Measurements from ENCODE around the gene ZBTB17. TPM values are rescaled to one million over a fixed set of nuclear protein-coding genes. Genes with fewer than 3 reads are reported as not detected.

ZBTB17 gene
- total and polyA plus RNA-seq, 5 donors: 22.1 to 27.0 (median 23.5) TPM

DNA sequence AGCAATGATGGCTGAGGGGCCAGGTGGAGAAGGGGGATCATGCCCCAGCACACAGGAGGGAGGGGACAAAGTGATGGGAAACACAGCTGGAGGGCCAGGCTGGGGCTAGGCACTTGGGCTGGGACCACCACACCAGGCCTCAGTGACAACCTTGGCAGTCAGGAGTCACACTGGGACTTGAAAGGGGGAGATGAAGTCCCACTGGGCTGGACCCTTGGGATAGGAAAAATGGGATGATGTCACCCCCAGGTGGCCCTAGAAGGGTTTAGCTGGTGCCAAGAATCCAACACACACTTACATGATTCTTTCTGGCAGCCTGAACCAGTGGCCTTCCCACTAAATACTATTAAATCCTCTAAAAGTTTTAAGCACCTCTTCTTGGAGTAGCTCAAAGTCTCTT lies 17.1 kb downstream of the ZBTB17 start:
- intact Hi-C loops (cut with DNase I): no loop called here
- H3K27ac ChIP-seq (ENCODE audit: low read length): no peak overlapping the region
- no peaks in the 10 kb centered on the region for H3K27me3 ChIP-seq (ENCODE audit: control insufficient read depth, insufficient read depth)
- no peaks in the 10 kb centered on the region for H3K9me3 ChIP-seq (ENCODE audit: control insufficient read depth, low read length)
- H3K4me3 ChIP-seq (ENCODE audit: low read length): no peak overlapping the region
- peaks cover 7% of the 10 kb centered on the region for H3K4me1 ChIP-seq (ENCODE audit: control insufficient read depth, insufficient read depth, low read length)
- ATAC-seq (peak in 1 of 2 donors; percentile 21), DNase-seq (no peak)

GRCh38 chr1:15958111-15958510 lies 17.8 kb downstream of the ZBTB17 start:
- Histone ChIP-seq H3K27me3 (ENCODE audit: control insufficient read depth, insufficient read depth) (no peaks in the 10 kb centered on the region), H3K4me1 (ENCODE audit: control insufficient read depth, insufficient read depth, low read length) (peaks cover 12% of the 10 kb centered on the region), H3K27ac (ENCODE audit: low read length) (no peak overlapping the region), H3K4me3 (ENCODE audit: low read length) (no peak overlapping the region), H3K9me3 (ENCODE audit: control insufficient read depth, low read length) (no peaks in the 10 kb centered on the region)
- DNase-seq: no peak
- no peak for ATAC-seq
- WGBS: 68% methylated on average over 5 of the region's 5 CpGs
- intact Hi-C loops (cut with DNase I): no loop called here

- 81% methylated on average over 15 of the region's 15 CpGs for WGBS
- Histone ChIP-seq H3K4me1 (ENCODE audit: control insufficient read depth, insufficient read depth, low read length) (peaks cover 15% of the 10 kb centered on the region), H3K27ac (ENCODE audit: low read length) (no peak overlapping the region), H3K4me3 (ENCODE audit: low read length) (no peak overlapping the region), H3K27me3 (ENCODE audit: control insufficient read depth, insufficient read depth) (no peaks in the 10 kb centered on the region), H3K9me3 (ENCODE audit: control insufficient read depth, low read length) (no peaks in the 10 kb centered on the region)
- DNase-seq (no peak), ATAC-seq (no peak)
- intact Hi-C loops (cut with DNase I): no loop called here
These were observed 18.4 kb downstream of the ZBTB17 start for GRCh38 chr1:15957221-15958095.

DNA sequence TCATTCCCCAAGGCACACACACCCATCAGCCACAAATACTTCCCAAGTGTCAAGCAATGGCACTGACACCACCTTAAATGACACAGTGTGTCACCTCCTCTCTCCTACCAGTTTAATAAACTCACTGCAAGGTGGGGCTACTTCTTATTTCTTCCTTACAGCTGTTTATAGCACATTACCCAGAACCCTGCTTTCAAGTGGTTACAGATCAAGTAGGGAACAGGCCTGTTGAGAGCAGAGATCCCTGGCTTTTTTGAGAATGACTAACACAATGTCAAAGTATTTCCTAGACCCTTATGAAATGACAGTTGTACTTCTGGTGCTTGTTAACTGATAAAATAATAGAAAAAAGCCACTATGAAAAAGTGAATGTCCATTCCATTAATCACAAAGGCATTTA lies 19.8 kb downstream of the ZBTB17 start:
- no peak for ATAC-seq
- no peak overlapping the region for H3K4me3 ChIP-seq (ENCODE audit: low read length)
- no peak overlapping the region for H3K27ac ChIP-seq (ENCODE audit: low read length)

GRCh38 chr1:15955552-15955951 lies 20.3 kb downstream of the ZBTB17 start:
- intact Hi-C loops (cut with DNase I): no loop called here
- H3K27ac ChIP-seq (ENCODE audit: low read length): no peak overlapping the region
- H3K9me3 ChIP-seq (ENCODE audit: control insufficient read depth, low read length): no peaks in the 10 kb centered on the region
- DNase-seq: no peak
- no peaks in the 10 kb centered on the region for H3K27me3 ChIP-seq (ENCODE audit: control insufficient read depth, insufficient read depth)
- 100% methylated on average over 2 of the region's 2 CpGs for WGBS
- no peak for ATAC-seq
- peaks cover 26% of the 10 kb centered on the region for H3K4me1 ChIP-seq (ENCODE audit: control insufficient read depth, insufficient read depth, low read length)
- H3K4me3 ChIP-seq (ENCODE audit: low read length): no peak overlapping the region

More for the DNA sequence above, 19.8 kb downstream of the ZBTB17 start:
- Histone ChIP-seq H3K4me1 (ENCODE audit: control insufficient read depth, insufficient read depth, low read length) (peaks cover 21% of the 10 kb centered on the region), H3K9me3 (ENCODE audit: control insufficient read depth, low read length) (no peaks in the 10 kb centered on the region), H3K27me3 (ENCODE audit: control insufficient read depth, insufficient read depth) (no peaks in the 10 kb centered on the region)
- DNase-seq: no peak
- intact Hi-C loops (cut with DNase I): no loop called here

- H3K4me1 ChIP-seq (ENCODE audit: control insufficient read depth, insufficient read depth, low read length): peaks cover 37% of the 10 kb centered on the region
- H3K9me3 ChIP-seq (ENCODE audit: control insufficient read depth, low read length): no peaks in the 10 kb centered on the region
- intact Hi-C loops (cut with DNase I): no loop called here
- no peak for DNase-seq
- no peak for ATAC-seq
- no peak overlapping the region for H3K4me3 ChIP-seq (ENCODE audit: low read length)
- H3K27me3 ChIP-seq (ENCODE audit: control insufficient read depth, insufficient read depth): no peaks in the 10 kb centered on the region
- 93% methylated on average over 3 of the region's 3 CpGs for WGBS
- no peak overlapping the region for H3K27ac ChIP-seq (ENCODE audit: low read length)
These were observed 21.6 kb downstream of the ZBTB17 start for GRCh38 chr1:15954316-15954715.

GRCh38 chr1:15953791-15954241 lies 22.1 kb downstream of the ZBTB17 start:
- Histone ChIP-seq H3K27ac (ENCODE audit: low read length) (no peak overlapping the region), H3K4me1 (ENCODE audit: control insufficient read depth, insufficient read depth, low read length) (peaks cover 38% of the 10 kb centered on the region), H3K9me3 (ENCODE audit: control insufficient read depth, low read length) (no peaks in the 10 kb centered on the region), H3K27me3 (ENCODE audit: control insufficient read depth, insufficient read depth) (no peaks in the 10 kb centered on the region), H3K4me3 (ENCODE audit: low read length) (no peak overlapping the region)
- ATAC-seq (no peak), DNase-seq (no peak)
- 23% methylated on average over 1 of the region's 1 CpG for WGBS
- intact Hi-C loops (cut with DNase I): no loop called here

- WGBS: 63% methylated on average over 11 of the region's 11 CpGs
- intact Hi-C loops (cut with DNase I): no loop called here
- ATAC-seq (no peak), DNase-seq (peak in 2 of 3 donors; percentile 67 to 73)
- Histone ChIP-seq H3K27me3 (ENCODE audit: control insufficient read depth, insufficient read depth) (no peaks in the 10 kb centered on the region), H3K9me3 (ENCODE audit: control insufficient read depth, low read length) (no peaks in the 10 kb centered on the region), H3K4me3 (ENCODE audit: low read length) (no peak overlapping the region), H3K27ac (ENCODE audit: low read length) (no peak overlapping the region), H3K4me1 (ENCODE audit: control insufficient read depth, insufficient read depth, low read length) (peaks cover 36% of the 10 kb centered on the region)
These were observed 22.6 kb downstream of the ZBTB17 start for GRCh38 chr1:15953294-15953771.

DNA sequence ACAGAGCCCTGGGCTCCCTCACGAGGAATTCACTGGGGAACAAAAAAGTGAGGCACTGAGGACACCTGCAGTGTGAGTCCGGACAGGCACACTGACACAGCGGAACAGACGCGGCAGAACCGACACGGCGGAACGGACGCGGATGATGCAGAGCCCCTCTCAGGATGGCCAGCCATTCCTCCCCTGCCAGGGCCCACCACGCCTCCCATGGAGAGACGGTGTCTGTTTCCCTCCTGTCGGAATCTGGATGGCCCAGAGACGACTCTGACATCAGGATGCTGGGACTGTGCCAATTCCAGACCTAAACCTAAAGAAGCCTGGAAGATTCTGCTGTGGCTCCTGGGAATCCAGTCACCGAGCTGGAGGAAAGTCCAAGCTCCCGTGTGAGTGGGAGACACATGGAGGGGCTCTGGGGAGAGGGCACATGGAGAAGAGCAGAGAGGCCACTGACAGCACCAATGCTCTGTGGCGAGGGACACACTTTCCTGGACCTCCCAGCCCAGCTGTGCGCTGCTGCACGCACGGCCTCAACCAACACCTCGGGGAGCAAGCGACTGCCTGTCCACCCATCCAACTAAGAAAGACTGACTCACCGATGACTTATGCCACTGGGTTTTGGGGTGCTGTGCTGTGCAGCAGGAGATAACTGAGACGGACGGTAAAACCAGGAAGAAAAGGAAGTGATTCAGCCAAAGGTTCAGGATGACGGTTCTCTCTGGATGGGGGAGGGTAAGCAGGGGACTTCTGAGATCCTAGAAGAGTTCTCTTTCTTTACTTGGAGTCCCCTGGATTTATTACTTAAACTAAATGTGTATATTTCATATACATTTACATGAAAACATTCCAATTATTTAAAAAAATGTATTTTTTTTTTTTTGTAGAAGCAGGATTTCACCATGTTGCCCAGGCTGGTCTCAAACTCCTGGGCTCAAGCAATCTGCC lies 23.3 kb downstream of the ZBTB17 start:
- WGBS: 75% methylated on average over 27 of the region's 27 CpGs
- ATAC-seq (no peak), DNase-seq (peak in 2 of 3 donors; percentile 54 to 67)
- no peaks in the 10 kb centered on the region for H3K9me3 ChIP-seq (ENCODE audit: control insufficient read depth, low read length)
- H3K27ac ChIP-seq (ENCODE audit: low read length): no peak overlapping the region
- no peaks in the 10 kb centered on the region for H3K27me3 ChIP-seq (ENCODE audit: control insufficient read depth, insufficient read depth)
- H3K4me1 ChIP-seq (ENCODE audit: control insufficient read depth, insufficient read depth, low read length): peaks cover 36% of the 10 kb centered on the region
- intact Hi-C loops (cut with DNase I): no loop called here
- no peak overlapping the region for H3K4me3 ChIP-seq (ENCODE audit: low read length)

GRCh38 chr1:15951341-15952153 lies 24.4 kb downstream of the ZBTB17 start:
- Histone ChIP-seq H3K4me3 (ENCODE audit: low read length) (no peak overlapping the region), H3K4me1 (ENCODE audit: control insufficient read depth, insufficient read depth, low read length) (peaks cover 36% of the 10 kb centered on the region), H3K27me3 (ENCODE audit: control insufficient read depth, insufficient read depth) (no peaks in the 10 kb centered on the region), H3K9me3 (ENCODE audit: control insufficient read depth, low read length) (no peaks in the 10 kb centered on the region), H3K27ac (ENCODE audit: low read length) (no peak overlapping the region)
- intact Hi-C loops (cut with DNase I): no loop called here
- 53% methylated on average over 23 of the region's 23 CpGs for WGBS
- DNase-seq (peak in 1 of 3 donors; percentile 75), ATAC-seq (no peak)
